ENCODE data around the gene KHDRBS2.

The KHDRBS2 gene

GRCh38 chr6:62265906-62266525 lies 20.0 kb downstream of the KHDRBS2 start:
- Mint-ChIP-seq H3K4me1 (no peaks in the 10 kb centered on the region), H3K27me3 (no peaks in the 10 kb centered on the region), H3K9me3 (no peaks in the 10 kb centered on the region), H3K27ac (no peak overlapping the region), H3K4me3 (no peak overlapping the region), H3K36me3 (no peaks in the 10 kb centered on the region)
- DNase-seq = no peak
- CTCF ChIA-PET = no interaction called here

- Mint-ChIP-seq H3K36me3 (no peaks in the 10 kb centered on the region), H3K27me3 (no peaks in the 10 kb centered on the region), H3K27ac (no peak overlapping the region), H3K4me1 (no peaks in the 10 kb centered on the region), H3K4me3 (no peak overlapping the region), H3K9me3 (no peaks in the 10 kb centered on the region)
- CTCF ChIA-PET = no interaction called here
- DNase-seq = no peak
Measured at GRCh38 chr6:62262283-62262682, 23.7 kb downstream of the KHDRBS2 start.

- Mint-ChIP-seq H3K4me1 (no peaks in the 10 kb centered on the region), H3K9me3 (no peaks in the 10 kb centered on the region), H3K27me3 (no peaks in the 10 kb centered on the region), H3K36me3 (no peaks in the 10 kb centered on the region), H3K4me3 (no peak overlapping the region), H3K27ac (no peak overlapping the region)
- no peak for DNase-seq
- CTCF ChIA-PET = no interaction called here
Measured at GRCh38 chr6:62246087-62246486, 39.9 kb downstream of the KHDRBS2 start.

- no peaks in the 10 kb centered on the region for H3K4me1 Mint-ChIP-seq
- no peak for DNase-seq
- H3K27ac Mint-ChIP-seq = no peak overlapping the region
- H3K27me3 Mint-ChIP-seq = no peaks in the 10 kb centered on the region
- no peak overlapping the region for H3K4me3 Mint-ChIP-seq
- no peaks in the 10 kb centered on the region for H3K9me3 Mint-ChIP-seq
- no peaks in the 10 kb centered on the region for H3K36me3 Mint-ChIP-seq
- CTCF ChIA-PET = no interaction called here
Measured at GRCh38 chr6:62236784-62237183, 49.2 kb downstream of the KHDRBS2 start.

- H3K27me3 Mint-ChIP-seq = no peaks in the 10 kb centered on the region
- H3K4me3 Mint-ChIP-seq = no peak overlapping the region
- DNase-seq = no peak
- no peaks in the 10 kb centered on the region for H3K36me3 Mint-ChIP-seq
- H3K4me1 Mint-ChIP-seq = no peaks in the 10 kb centered on the region
- H3K27ac Mint-ChIP-seq = no peak overlapping the region
- peaks cover 12% of the 10 kb centered on the region for H3K9me3 Mint-ChIP-seq
- CTCF ChIA-PET = no interaction called here
Measured at GRCh38 chr6:62229231-62229630, 56.8 kb downstream of the KHDRBS2 start.

- Mint-ChIP-seq H3K27ac (no peak overlapping the region), H3K9me3 (peaks cover 4% of the 10 kb centered on the region), H3K4me1 (no peaks in the 10 kb centered on the region), H3K36me3 (no peaks in the 10 kb centered on the region), H3K4me3 (no peak overlapping the region), H3K27me3 (no peaks in the 10 kb centered on the region)
- DNase-seq = no peak
- CTCF ChIA-PET = no interaction called here
Measured at GRCh38 chr6:62217866-62218265, 68.2 kb downstream of the KHDRBS2 start.

GRCh38 chr6:62202078-62202477 lies 83.9 kb downstream of the KHDRBS2 start:
- H3K27me3 Mint-ChIP-seq = no peaks in the 10 kb centered on the region
- CTCF ChIA-PET = no interaction called here

GRCh38 chr6:62192593-62192992 lies 93.4 kb downstream of the KHDRBS2 start:
- no peaks in the 10 kb centered on the region for H3K4me1 Mint-ChIP-seq
- no peak overlapping the region for H3K4me3 Mint-ChIP-seq
- CTCF ChIA-PET = no interaction called here
- H3K9me3 Mint-ChIP-seq = peaks cover 18% of the 10 kb centered on the region
- DNase-seq = no peak
- H3K36me3 Mint-ChIP-seq = no peaks in the 10 kb centered on the region
- no peaks in the 10 kb centered on the region for H3K27me3 Mint-ChIP-seq
- H3K27ac Mint-ChIP-seq = no peak overlapping the region

More at GRCh38 chr6:62202078-62202477, 83.9 kb downstream of the KHDRBS2 start:
- Mint-ChIP-seq H3K4me3 (no peak overlapping the region), H3K36me3 (no peaks in the 10 kb centered on the region), H3K27ac (no peak overlapping the region), H3K9me3 (peaks cover 9% of the 10 kb centered on the region), H3K4me1 (no peaks in the 10 kb centered on the region)
- DNase-seq = no peak

GRCh38 chr6:62175195-62175594 lies 110.8 kb downstream of the KHDRBS2 start:
- H3K4me1 Mint-ChIP-seq = no peaks in the 10 kb centered on the region
- no peaks in the 10 kb centered on the region for H3K27me3 Mint-ChIP-seq
- H3K4me3 Mint-ChIP-seq = no peak overlapping the region
- peaks cover 6% of the 10 kb centered on the region for H3K9me3 Mint-ChIP-seq
- no peaks in the 10 kb centered on the region for H3K36me3 Mint-ChIP-seq
- DNase-seq = no peak
- H3K27ac Mint-ChIP-seq = no peak overlapping the region
- CTCF ChIA-PET = no interaction called here

GRCh38 chr6:62174548-62174947 lies 111.5 kb downstream of the KHDRBS2 start:
- no peaks in the 10 kb centered on the region for H3K27me3 Mint-ChIP-seq
- CTCF ChIA-PET = no interaction called here
- no peak for DNase-seq
- H3K4me3 Mint-ChIP-seq = no peak overlapping the region
- no peaks in the 10 kb centered on the region for H3K36me3 Mint-ChIP-seq
- no peaks in the 10 kb centered on the region for H3K4me1 Mint-ChIP-seq
- peaks cover 6% of the 10 kb centered on the region for H3K9me3 Mint-ChIP-seq
- no peak overlapping the region for H3K27ac Mint-ChIP-seq

GRCh38 chr6:62167736-62168135 lies 118.3 kb downstream of the KHDRBS2 start:
- CTCF ChIA-PET = interaction anchor here (0.5 kb wide), 1 partner anchor 74 kb away, joined by 4 read pairs; no protein-coding TSS in a partner anchor
- no peak overlapping the region for H3K4me3 Mint-ChIP-seq
- DNase-seq = no peak
- H3K4me1 Mint-ChIP-seq = no peaks in the 10 kb centered on the region
- H3K27me3 Mint-ChIP-seq = no peaks in the 10 kb centered on the region
- no peaks in the 10 kb centered on the region for H3K36me3 Mint-ChIP-seq
- no peak overlapping the region for H3K27ac Mint-ChIP-seq
- peaks cover 16% of the 10 kb centered on the region for H3K9me3 Mint-ChIP-seq

- no peak overlapping the region for H3K4me3 Mint-ChIP-seq
- H3K9me3 Mint-ChIP-seq = peaks cover 10% of the 10 kb centered on the region
- H3K4me1 Mint-ChIP-seq = no peaks in the 10 kb centered on the region
- no peak for DNase-seq
- no peak overlapping the region for H3K27ac Mint-ChIP-seq
- no peaks in the 10 kb centered on the region for H3K27me3 Mint-ChIP-seq
- H3K36me3 Mint-ChIP-seq = no peaks in the 10 kb centered on the region
- CTCF ChIA-PET = no interaction called here
Measured at GRCh38 chr6:62162858-62163257, 123.2 kb downstream of the KHDRBS2 start.

GRCh38 chr6:62152796-62153195 lies 133.2 kb downstream of the KHDRBS2 start:
- H3K36me3 Mint-ChIP-seq = no peaks in the 10 kb centered on the region
- CTCF ChIA-PET = no interaction called here
- no peak overlapping the region for H3K27ac Mint-ChIP-seq
- H3K4me3 Mint-ChIP-seq = no peak overlapping the region
- H3K27me3 Mint-ChIP-seq = no peaks in the 10 kb centered on the region
- DNase-seq = no peak
- no peaks in the 10 kb centered on the region for H3K4me1 Mint-ChIP-seq
- peaks cover 3% of the 10 kb centered on the region for H3K9me3 Mint-ChIP-seq

- H3K4me3 Mint-ChIP-seq = no peak overlapping the region
- no peak for DNase-seq
- CTCF ChIA-PET = no interaction called here
- H3K36me3 Mint-ChIP-seq = no peaks in the 10 kb centered on the region
- H3K27ac Mint-ChIP-seq = no peak overlapping the region
- H3K9me3 Mint-ChIP-seq = peaks cover under 1% of the 10 kb centered on the region
- H3K27me3 Mint-ChIP-seq = no peaks in the 10 kb centered on the region
- no peaks in the 10 kb centered on the region for H3K4me1 Mint-ChIP-seq
Measured at GRCh38 chr6:62150048-62150663, 135.9 kb downstream of the KHDRBS2 start.

- no peaks in the 10 kb centered on the region for H3K36me3 Mint-ChIP-seq
- H3K27ac Mint-ChIP-seq = no peak overlapping the region
- H3K27me3 Mint-ChIP-seq = no peaks in the 10 kb centered on the region
- no peak overlapping the region for H3K4me3 Mint-ChIP-seq
- H3K4me1 Mint-ChIP-seq = no peaks in the 10 kb centered on the region
- no peak for DNase-seq
- no peaks in the 10 kb centered on the region for H3K9me3 Mint-ChIP-seq
- CTCF ChIA-PET = no interaction called here
Measured at GRCh38 chr6:62146954-62147853, 138.8 kb downstream of the KHDRBS2 start.

Measured in activated naive CD4-positive, alpha-beta T cell treated with anti-CD3 and anti-CD28 coated beads, Interleukin-2, amount 10 ng/mL, durations not matched to agents 7 days and 5 days (primary cell).